Measurements from ENCODE around the gene RBM20.

Gene RBM20

GRCh38 chr10:110824660-110825059 lies 180.5 kb downstream of the RBM20 start:
- no peaks in the 10 kb centered on the region for H3K9me3 ChIP-seq (ENCODE audit: low read length)
- no peaks in the 10 kb centered on the region for H3K36me3 ChIP-seq (ENCODE audit: insufficient read depth, low read length)
- no peak overlapping the region for H3K9ac ChIP-seq (ENCODE audit: low read length)
- no peaks in the 10 kb centered on the region for H3K27me3 ChIP-seq (ENCODE audit: control insufficient read depth in 1 of 2, insufficient read depth in 2 of 2, low read length in 2 of 2)
- H3K4me1 ChIP-seq (ENCODE audit: insufficient read depth, low read length), result peaks cover 99% of the 10 kb centered on the region
- H3K4me3 ChIP-seq (ENCODE audit: low read depth in 1 of 2, low read length in 2 of 2), result no peak overlapping the region
- peak overlapping the region; percentile 52 for H3K27ac ChIP-seq (ENCODE audit: low read depth, low read length)

GRCh38 chr10:110825508-110825907 lies 181.4 kb downstream of the RBM20 start:
- Histone ChIP-seq H3K27ac (ENCODE audit: low read depth, low read length) (peak overlapping the region; percentile 52), H3K36me3 (ENCODE audit: insufficient read depth, low read length) (no peaks in the 10 kb centered on the region)

GRCh38 chr10:110827410-110827809 lies 183.3 kb downstream of the RBM20 start:
- H3K9me3 ChIP-seq (ENCODE audit: low read length), result no peaks in the 10 kb centered on the region
- peak overlapping the region; percentile 82 for H3K27ac ChIP-seq (ENCODE audit: low read depth, low read length)
- peaks cover 75% of the 10 kb centered on the region for H3K4me1 ChIP-seq (ENCODE audit: insufficient read depth, low read length)
- no peaks in the 10 kb centered on the region for H3K36me3 ChIP-seq (ENCODE audit: insufficient read depth, low read length)
- no peak overlapping the region for H3K9ac ChIP-seq (ENCODE audit: low read length)
- no peak overlapping the region for H3K4me3 ChIP-seq (ENCODE audit: low read depth in 1 of 2, low read length in 2 of 2)
- H3K27me3 ChIP-seq (ENCODE audit: control insufficient read depth in 1 of 2, insufficient read depth in 2 of 2, low read length in 2 of 2), result no peaks in the 10 kb centered on the region

More at GRCh38 chr10:110825508-110825907, 181.4 kb downstream of the RBM20 start:
- no peaks in the 10 kb centered on the region for H3K9me3 ChIP-seq (ENCODE audit: low read length)
- peaks cover 94% of the 10 kb centered on the region for H3K4me1 ChIP-seq (ENCODE audit: insufficient read depth, low read length)
- no peaks in the 10 kb centered on the region for H3K27me3 ChIP-seq (ENCODE audit: control insufficient read depth in 1 of 2, insufficient read depth in 2 of 2, low read length in 2 of 2)
- no peak overlapping the region for H3K9ac ChIP-seq (ENCODE audit: low read length)
- H3K4me3 ChIP-seq (ENCODE audit: low read depth in 1 of 2, low read length in 2 of 2), result peak overlapping the region in 1 of 2 donors; percentile 8

GRCh38 chr10:110827875-110828274 lies 183.7 kb downstream of the RBM20 start:
- Histone ChIP-seq H3K9ac (ENCODE audit: low read length) (peak overlapping the region; percentile 29), H3K36me3 (ENCODE audit: insufficient read depth, low read length) (no peaks in the 10 kb centered on the region), H3K27ac (ENCODE audit: low read depth, low read length) (peak overlapping the region; percentile 82), H3K4me1 (ENCODE audit: insufficient read depth, low read length) (peaks cover 70% of the 10 kb centered on the region), H3K9me3 (ENCODE audit: low read length) (no peaks in the 10 kb centered on the region), H3K4me3 (ENCODE audit: low read depth in 1 of 2, low read length in 2 of 2) (no peak overlapping the region), H3K27me3 (ENCODE audit: control insufficient read depth in 1 of 2, insufficient read depth in 2 of 2, low read length in 2 of 2) (no peaks in the 10 kb centered on the region)

- Histone ChIP-seq H3K9me3 (ENCODE audit: low read length) (no peaks in the 10 kb centered on the region), H3K36me3 (ENCODE audit: insufficient read depth, low read length) (no peaks in the 10 kb centered on the region), H3K4me3 (ENCODE audit: low read depth in 1 of 2, low read length in 2 of 2) (no peak overlapping the region), H3K27ac (ENCODE audit: low read depth, low read length) (peak overlapping the region; percentile 82), H3K4me1 (ENCODE audit: insufficient read depth, low read length) (peaks cover 66% of the 10 kb centered on the region), H3K9ac (ENCODE audit: low read length) (peak overlapping the region; percentile 29), H3K27me3 (ENCODE audit: control insufficient read depth in 1 of 2, insufficient read depth in 2 of 2, low read length in 2 of 2) (no peaks in the 10 kb centered on the region)
Measured at GRCh38 chr10:110828525-110828924, 184.4 kb downstream of the RBM20 start.

- Histone ChIP-seq H3K9ac (ENCODE audit: low read length) (no peak overlapping the region), H3K36me3 (ENCODE audit: insufficient read depth, low read length) (no peaks in the 10 kb centered on the region), H3K27me3 (ENCODE audit: control insufficient read depth in 1 of 2, insufficient read depth in 2 of 2, low read length in 2 of 2) (no peaks in the 10 kb centered on the region), H3K4me3 (ENCODE audit: low read depth in 1 of 2, low read length in 2 of 2) (no peak overlapping the region), H3K4me1 (ENCODE audit: insufficient read depth, low read length) (peaks cover 64% of the 10 kb centered on the region), H3K9me3 (ENCODE audit: low read length) (no peaks in the 10 kb centered on the region), H3K27ac (ENCODE audit: low read depth, low read length) (no peak overlapping the region)
Measured at GRCh38 chr10:110829721-110830410, 185.7 kb downstream of the RBM20 start.

- H3K27me3 ChIP-seq (ENCODE audit: control insufficient read depth in 1 of 2, insufficient read depth in 2 of 2, low read length in 2 of 2), result no peaks in the 10 kb centered on the region
- no peaks in the 10 kb centered on the region for H3K9me3 ChIP-seq (ENCODE audit: low read length)
- peaks cover 61% of the 10 kb centered on the region for H3K4me1 ChIP-seq (ENCODE audit: insufficient read depth, low read length)
- H3K36me3 ChIP-seq (ENCODE audit: insufficient read depth, low read length), result no peaks in the 10 kb centered on the region
- H3K27ac ChIP-seq (ENCODE audit: low read depth, low read length), result no peak overlapping the region
- H3K9ac ChIP-seq (ENCODE audit: low read length), result no peak overlapping the region
- H3K4me3 ChIP-seq (ENCODE audit: low read depth in 1 of 2, low read length in 2 of 2), result no peak overlapping the region
Measured at GRCh38 chr10:110833234-110833940, 189.3 kb downstream of the RBM20 start.

- H3K36me3 ChIP-seq (ENCODE audit: insufficient read depth, low read length), result no peaks in the 10 kb centered on the region
- peaks cover 54% of the 10 kb centered on the region for H3K4me1 ChIP-seq (ENCODE audit: insufficient read depth, low read length)
- no peak overlapping the region for H3K4me3 ChIP-seq (ENCODE audit: low read depth in 1 of 2, low read length in 2 of 2)
- no peak overlapping the region for H3K27ac ChIP-seq (ENCODE audit: low read depth, low read length)
- no peak overlapping the region for H3K9ac ChIP-seq (ENCODE audit: low read length)
- H3K27me3 ChIP-seq (ENCODE audit: control insufficient read depth in 1 of 2, insufficient read depth in 2 of 2, low read length in 2 of 2), result no peaks in the 10 kb centered on the region
- H3K9me3 ChIP-seq (ENCODE audit: low read length), result no peaks in the 10 kb centered on the region
Measured at GRCh38 chr10:110833941-110834628, 189.9 kb downstream of the RBM20 start.

GRCh38 chr10:110834629-110835301 lies 190.6 kb downstream of the RBM20 start:
- no peaks in the 10 kb centered on the region for H3K9me3 ChIP-seq (ENCODE audit: low read length)
- no peaks in the 10 kb centered on the region for H3K36me3 ChIP-seq (ENCODE audit: insufficient read depth, low read length)
- H3K9ac ChIP-seq (ENCODE audit: low read length), result no peak overlapping the region
- H3K27ac ChIP-seq (ENCODE audit: low read depth, low read length), result peak overlapping the region; percentile 36
- H3K27me3 ChIP-seq (ENCODE audit: control insufficient read depth in 1 of 2, insufficient read depth in 2 of 2, low read length in 2 of 2), result no peaks in the 10 kb centered on the region
- no peak overlapping the region for H3K4me3 ChIP-seq (ENCODE audit: low read depth in 1 of 2, low read length in 2 of 2)
- peaks cover 47% of the 10 kb centered on the region for H3K4me1 ChIP-seq (ENCODE audit: insufficient read depth, low read length)

- Histone ChIP-seq H3K4me3 (ENCODE audit: low read depth in 1 of 2, low read length in 2 of 2) (no peak overlapping the region), H3K27ac (ENCODE audit: low read depth, low read length) (peak overlapping the region; percentile 40), H3K27me3 (ENCODE audit: control insufficient read depth in 1 of 2, insufficient read depth in 2 of 2, low read length in 2 of 2) (no peaks in the 10 kb centered on the region), H3K9ac (ENCODE audit: low read length) (no peak overlapping the region), H3K9me3 (ENCODE audit: low read length) (no peaks in the 10 kb centered on the region), H3K4me1 (ENCODE audit: insufficient read depth, low read length) (peaks cover 45% of the 10 kb centered on the region), H3K36me3 (ENCODE audit: insufficient read depth, low read length) (no peaks in the 10 kb centered on the region)
Measured at GRCh38 chr10:110835841-110836240, 191.7 kb downstream of the RBM20 start.

GRCh38 chr10:110836706-110837105 lies 192.6 kb downstream of the RBM20 start:
- peak overlapping the region; percentile 68 for H3K27ac ChIP-seq (ENCODE audit: low read depth, low read length)
- no peaks in the 10 kb centered on the region for H3K27me3 ChIP-seq (ENCODE audit: control insufficient read depth in 1 of 2, insufficient read depth in 2 of 2, low read length in 2 of 2)
- no peak overlapping the region for H3K4me3 ChIP-seq (ENCODE audit: low read depth in 1 of 2, low read length in 2 of 2)
- H3K4me1 ChIP-seq (ENCODE audit: insufficient read depth, low read length), result peaks cover 45% of the 10 kb centered on the region
- peak overlapping the region; percentile 35 for H3K9ac ChIP-seq (ENCODE audit: low read length)
- H3K9me3 ChIP-seq (ENCODE audit: low read length), result no peaks in the 10 kb centered on the region
- H3K36me3 ChIP-seq (ENCODE audit: insufficient read depth, low read length), result no peaks in the 10 kb centered on the region
